H1 (cell line): Measurements from ENCODE around the gene CRYGN. TPM values are rescaled to one million over a fixed set of nuclear protein-coding genes. Genes with fewer than 3 reads are reported as not detected.

ENCODE experiments used
- CTCF ChIA-PET: fragments of 300-600 bp; sonication (Branson Sonifier 250); formaldehyde crosslinking; loops from one replicate; lab custom pipeline; 2021; ENCODE audit not compliant: partially characterized antibody; lab: Charles Lee
- POLR2A ChIA-PET: fragments of 300-600 bp; sonication (Branson Sonifier 250); formaldehyde crosslinking; loops from one replicate; lab custom pipeline; 2021; ENCODE audit warnings: inconsistent platforms; ENCODE audit not compliant: partially characterized antibody; lab: Charles Lee
- DNase-seq, 2 experiments: peaks; one replicate each; pipeline versions ENCODE4 v3.0.0 to v3.0.0-alpha.2; 2010 to 2022; ENCODE audit warnings: low spot score in 2 of 2, low read depth in 1 of 2, mixed read lengths in 1 of 2
- FAIRE-seq: peaks from 2 replicates; lab custom pipeline; 2011; peaks lifted over from hg19 to GRCh38; lab: Jason Lieb, UNC
- H2AFZ ChIP-seq: 2 replicates; pipeline ENCODE4 v1.8.1; 2012; ENCODE audit warnings: low read length, inconsistent platforms
- H2AK5ac ChIP-seq: 2 replicates; pipeline ENCODE4 v1.6.1; 2013; ENCODE audit warnings: low read depth, low read length
- H2BK120ac ChIP-seq: replicated peaks from 2 replicates; pipeline ENCODE3; 2013; ENCODE audit warnings: low read depth, low read length, inconsistent platforms
- H2BK12ac ChIP-seq: 2 replicates; pipeline ENCODE4 v1.6.1; 2013; ENCODE audit warnings: low read depth, low read length
- H2BK15ac ChIP-seq: 2 replicates; pipeline ENCODE4 v1.6.1; 2013; ENCODE audit warnings: low read length
- H2BK20ac ChIP-seq: 2 replicates; pipeline ENCODE4 v1.6.1; 2013; ENCODE audit warnings: low read length
- H2BK5ac ChIP-seq: 2 replicates; pipeline ENCODE4 v1.6.1; 2013; ENCODE audit warnings: low read depth, low read length
- H3K14ac ChIP-seq: 2 replicates; pipeline ENCODE4 v1.6.1; 2013; ENCODE audit warnings: inconsistent platforms; ENCODE audit not compliant: insufficient read length
- H3K18ac ChIP-seq: 2 replicates; pipeline ENCODE4 v1.6.1; 2013; ENCODE audit warnings: low read length; ENCODE audit errors: extremely low read depth
- H3K23ac ChIP-seq: 2 replicates; pipeline ENCODE4 v1.6.1; 2013; ENCODE audit warnings: inconsistent platforms; ENCODE audit not compliant: insufficient read length
- H3K23me2 ChIP-seq: 2 replicates; pipeline ENCODE4 v1.6.1; 2013; ENCODE audit warnings: low read depth, low read length
- H3K27ac ChIP-seq: 2 replicates; pipeline ENCODE4 v1.6.1; 2011; ENCODE audit warnings: low read depth, low read length, inconsistent platforms
- H3K27me3 ChIP-seq, 4 experiments: replicated peaks in 1 of 4; 1 replicate in 1 of 4; 2 replicates in 3 of 4; pipeline versions ENCODE4 v1.6.1 to v1.8.1; 2011 to 2013; ENCODE audit warnings: low read length in 3 of 4, mild to moderate bottlenecking in 3 of 4, inconsistent platforms in 2 of 4, mixed read lengths in 2 of 4, moderate library complexity in 1 of 4; ENCODE audit not compliant: control insufficient read depth in 3 of 4, insufficient read depth in 3 of 4; ENCODE audit errors: extremely low read depth in 1 of 4
- H3K36me3 ChIP-seq, 4 experiments: 2 replicates each; pipeline versions ENCODE4 v1.6.1 to v1.8.1; 2011 to 2013; ENCODE audit warnings: mild to moderate bottlenecking in 4 of 4, low read length in 3 of 4, moderate library complexity in 2 of 4, control low read depth in 1 of 4, inconsistent platforms in 1 of 4; ENCODE audit not compliant: insufficient read depth in 4 of 4, control insufficient read depth in 2 of 4
- H3K4ac ChIP-seq: replicated peaks from 2 replicates; pipeline ENCODE3; 2013; ENCODE audit warnings: low read length, low read depth, mixed read lengths, inconsistent platforms; ENCODE audit not compliant: insufficient read length
- H3K4me1 ChIP-seq, 4 experiments: replicated peaks in 1 of 4; 1 replicate in 1 of 4; 2 replicates in 3 of 4; pipeline versions ENCODE4 v1.6.1 to v1.8.1; 2011 to 2013; ENCODE audit warnings: low read length in 3 of 4, inconsistent platforms in 2 of 4, mixed read lengths in 1 of 4; ENCODE audit not compliant: insufficient read depth in 4 of 4, control insufficient read depth in 3 of 4
- H3K4me2 ChIP-seq, 2 experiments: 2 replicates each; pipeline versions ENCODE4 v1.6.1 to v1.8.1; 2011 to 2013; ENCODE audit warnings: low read depth in 2 of 2, low read length in 2 of 2, control low read depth in 1 of 2, inconsistent platforms in 1 of 2, mild to moderate bottlenecking in 1 of 2; ENCODE audit not compliant: insufficient read depth in 1 of 2
- H3K4me3 ChIP-seq, 4 experiments: fragments of 200-600, 300-600 bp in 1 of 4; sonication (generic), shearing (Covaris generic), sonication (Bioruptor Twin) in 1 of 4; 2 replicates each; pipeline versions ENCODE4 v1.5.1 to v1.8.1; 2011 to 2016; ENCODE audit warnings: low read length in 4 of 4, low read depth in 3 of 4, control low read depth in 2 of 4, inconsistent platforms in 2 of 4, mild to moderate bottlenecking in 2 of 4, mixed read lengths in 1 of 4, moderate library complexity in 1 of 4; ENCODE audit not compliant: insufficient read depth in 2 of 4; ENCODE audit errors: extremely low read depth in 1 of 4
- H3K56ac ChIP-seq: replicated peaks from 2 replicates; pipeline ENCODE3; 2013; ENCODE audit warnings: low read depth, mild to moderate bottlenecking, mixed read lengths, low read length, inconsistent platforms; ENCODE audit not compliant: insufficient read length
- H3K79me1 ChIP-seq: 2 replicates; pipeline ENCODE4 v1.6.1; 2013; ENCODE audit warnings: low read depth, low read length, control low read depth
- H3K79me2 ChIP-seq, 2 experiments: 2 replicates each; pipeline versions ENCODE4 v1.6.1 to v1.8.1; 2012 to 2013; ENCODE audit warnings: low read length in 2 of 2, mild to moderate bottlenecking in 2 of 2, inconsistent platforms in 1 of 2; ENCODE audit not compliant: insufficient read depth in 2 of 2, control insufficient read depth in 1 of 2
- H3K9ac ChIP-seq, 4 experiments: replicated peaks in 1 of 4; 1 replicate in 1 of 4; 2 replicates in 3 of 4; pipeline versions ENCODE4 v1.6.1 to v1.8.1; 2011 to 2013; ENCODE audit warnings: low read depth in 3 of 4, low read length in 3 of 4, control low read depth in 2 of 4, mild to moderate bottlenecking in 2 of 4, moderate library complexity in 2 of 4, inconsistent platforms in 1 of 4; ENCODE audit errors: extremely low read depth in 1 of 4
- H3K9me3 ChIP-seq, 2 experiments: 2 replicates each; pipeline versions ENCODE4 v1.6.1 to v1.8.1; 2012 to 2013; ENCODE audit warnings: mild to moderate bottlenecking in 2 of 2, moderate library complexity in 2 of 2, control low read depth in 1 of 2, inconsistent platforms in 1 of 2, low read depth in 1 of 2, low read length in 1 of 2, mixed read lengths in 1 of 2; ENCODE audit not compliant: insufficient read depth in 2 of 2
- H4K20me1 ChIP-seq, 2 experiments: replicated peaks in 1 of 2; 2 replicates each; pipeline versions ENCODE3 to v1.8.1; 2011 to 2013; ENCODE audit warnings: inconsistent platforms in 2 of 2, low read length in 2 of 2, mild to moderate bottlenecking in 1 of 2; ENCODE audit not compliant: insufficient read depth in 2 of 2, control insufficient read depth in 1 of 2
- H4K5ac ChIP-seq: 2 replicates; pipeline ENCODE4 v1.6.1; 2013; ENCODE audit warnings: low read length, low read depth, mixed read lengths, inconsistent platforms; ENCODE audit not compliant: insufficient read length
- H4K8ac ChIP-seq: 2 replicates; pipeline ENCODE4 v1.8.0; 2013; ENCODE audit warnings: mild to moderate bottlenecking, moderate library complexity, low read length, inconsistent platforms; ENCODE audit not compliant: insufficient read depth; ENCODE audit errors: extremely low read depth
- H4K91ac ChIP-seq: replicated peaks from 2 replicates; pipeline ENCODE3; 2013; ENCODE audit warnings: low read length, mixed read lengths, inconsistent platforms; ENCODE audit not compliant: insufficient read length
- ATF2 ChIP-seq: IDR thresholded peaks from 2 replicates; pipeline ENCODE4 v1.6.1; 2012; ENCODE audit warnings: low read length, inconsistent platforms
- FOSL1 ChIP-seq: IDR thresholded peaks from 2 replicates; pipeline ENCODE4 v1.6.1; 2011; ENCODE audit warnings: mild to moderate bottlenecking, low read depth, low read length, moderate library complexity; ENCODE audit not compliant: insufficient read depth
- MAX ChIP-seq: IDR thresholded peaks from 2 replicates; pipeline ENCODE4 v1.6.1; 2012; ENCODE audit warnings: inconsistent platforms
- POLR2AphosphoS5 ChIP-seq: IDR thresholded peaks from 2 replicates; pipeline ENCODE4 v1.6.1; 2011; ENCODE audit warnings: low read depth, low read length
- RAD21 ChIP-seq, 2 experiments: IDR thresholded peaks in 1 of 2; conservative IDR thresholded peaks in 1 of 2; 2 replicates each; pipeline ENCODE4 v1.6.1; 2011; ENCODE audit warnings: low read depth in 2 of 2, low read length in 2 of 2, improper control_type of control experiment in 1 of 2, inconsistent platforms in 1 of 2, mild to moderate bottlenecking in 1 of 2, moderate library complexity in 1 of 2
- TAF1 ChIP-seq: IDR thresholded peaks from 2 replicates; pipeline ENCODE4 v1.6.1; 2011; ENCODE audit warnings: mild to moderate bottlenecking, low read depth, low read length
- USF2 ChIP-seq: IDR thresholded peaks from 2 replicates; pipeline ENCODE4 v1.6.1; 2011; ENCODE audit warnings: low read length, improper control_type of control experiment
- WGBS, 2 experiments: shearing (Covaris generic) in 1 of 2; methylation state at CpG; one replicate each; pipeline versions ENCODE4 v1.1.6 to v1.1.7; 2013 to 2015; ENCODE audit warnings: low lambda C conversion rate in 2 of 2, mixed read lengths in 2 of 2, inconsistent platforms in 1 of 2, low coverage in 1 of 2, missing lambda C conversion rate in 1 of 2; ENCODE audit not compliant: insufficient replicate concordance in 2 of 2, insufficient coverage in 1 of 2, insufficient read length in 1 of 2; ENCODE audit errors: extremely low coverage in 1 of 2, missing lambda C conversion rate in 1 of 2; 5-methylcytosine and 5-hydroxymethylcytosine counted together
- polyA plus RNA-seq, 7 experiments: library from polyadenylated mRNA; depleted of rRNA in 3 of 7; stranded (reverse) in 5 of 7; unstranded in 2 of 7; fragments of >200 nt in 5 of 7; fragments of 200-250 nt in 2 of 7; gene quantifications; 1 replicate in 5 of 7; 2 replicates in 1 of 7; 4 replicates in 1 of 7; pipeline versions ENCODE4 v1.2.1 to v1.2.3, GENCODE V29; 2011 to 2013; ENCODE audit warnings: missing spikeins in 2 of 7, mixed read lengths in 2 of 7
- total RNA-seq: library from RNA; stranded (reverse); fragmentation: NEBNext Ultra II Directional; extraction: Animal tissue kit (Norgen Biotek cat#: 25700); gene quantifications from 2 replicates; pipeline ENCODE4 v1.2.1, GENCODE V29; 2021

The CRYGN gene
- total and polyA plus RNA-seq, 2 of the 8 experiments (the other 6 are each of a cell fraction or from before 2014, with no cell fraction given) = 0.98 to 1.6 TPM

GRCh38 chr7:151405588-151405987 is 34.4 kb downstream of the CRYGN start:
- Histone ChIP-seq H3K79me1 (no peaks in the 10 kb centered on the region; the same call in 1 of the 2 replicates), H3K27ac (no peak overlapping the region), H3K23me2 (peaks cover 19% of the 10 kb centered on the region), H3K9me3 (no peaks in the 10 kb centered on the region), H4K91ac (no peak overlapping the region), H3K4me2 (no peak overlapping the region), H2AK5ac (no peak overlapping the region), H4K5ac (no peak overlapping the region), H3K9ac (no peak overlapping the region), H3K14ac (no peak overlapping the region), H3K4me3 (no peak overlapping the region), H3K4ac (no peak overlapping the region), H3K4me1 (peaks cover 3 to 17% (median 10%) of the 10 kb centered on the region in 4 experiments), H2AFZ (no peak overlapping the region), H4K8ac (no peak overlapping the region), H3K27me3 (peaks cover 0 to 12% (median 7%) of the 10 kb centered on the region in 4 experiments; a peak in 4 of 7 replicates), H2BK15ac (no peak overlapping the region), H2BK12ac (no peak overlapping the region), H3K18ac (peak overlapping the region; percentile 60), H3K36me3 (no peaks in the 10 kb centered on the region; a peak in 1 of 8 replicates), H2BK5ac (no peak overlapping the region), H3K56ac (no peak overlapping the region), H3K79me2 (no peaks in the 10 kb centered on the region), H3K23ac (no peak overlapping the region), H2BK120ac (no peak overlapping the region), H4K20me1 (peaks cover 0 to 2% of the 10 kb centered on the region in 2 experiments), H2BK20ac (no peak overlapping the region)
- POLR2A ChIA-PET = interaction anchor here (0.6 to 2.3 kb wide), 4 partner anchors 11 to 112 kb away, joined by 3 to 5 read pairs (median 3); no protein-coding TSS in a partner anchor
- CTCF ChIA-PET = interaction anchor here (0.7 to 2.7 kb wide), 3 partner anchors 9 to 43 kb away, joined by 3 to 15 read pairs (median 5); no protein-coding TSS in a partner anchor
- no peak for DNase-seq
- no peak for FAIRE-seq
- TF ChIP-seq ATF2 = no peak
- TF ChIP-seq USF2 = no peak
- TF ChIP-seq TAF1 = no peak
- no peak for TF ChIP-seq MAX
- TF ChIP-seq RAD21 (IDR thresholded peaks at IDR 0.05 in 1 of 2, conservative IDR thresholded peaks at IDR 0.05 in 1 of 2; ENCODE audit: low read depth in 2 of 2, low read length in 2 of 2) = no peak
- TF ChIP-seq FOSL1 = no peak
- no peak for TF ChIP-seq POLR2AphosphoS5
- WGBS, 2 experiments = 88% methylated on average over 10 of the region's 10 CpGs; no CpG with 5 or more reads in 1 of the 2 experiments
